Myocyte (in vitro differentiated cells): ENCODE results near the gene CALML3. TPM values are rescaled to one million over a fixed set of nuclear protein-coding genes. Genes with fewer than 3 reads are reported as not detected.
A peak's percentile ranks its signal among the peaks of the same experiment; 100 is the strongest.

Experiments
- DNase-seq: peaks from one replicate; pipeline ENCODE4 v3.0.0-alpha.2; 2012; ENCODE audit warnings: low read depth
- total RNA-seq: library from RNA; depleted of rRNA; stranded (reverse); fragments of >200 nt; gene quantifications from 2 replicates; pipeline ENCODE4 v1.2.3, GENCODE V29; 2014

Gene CALML3
- total RNA-seq, 1 donor from 2014 or later, result not detected

DNA sequence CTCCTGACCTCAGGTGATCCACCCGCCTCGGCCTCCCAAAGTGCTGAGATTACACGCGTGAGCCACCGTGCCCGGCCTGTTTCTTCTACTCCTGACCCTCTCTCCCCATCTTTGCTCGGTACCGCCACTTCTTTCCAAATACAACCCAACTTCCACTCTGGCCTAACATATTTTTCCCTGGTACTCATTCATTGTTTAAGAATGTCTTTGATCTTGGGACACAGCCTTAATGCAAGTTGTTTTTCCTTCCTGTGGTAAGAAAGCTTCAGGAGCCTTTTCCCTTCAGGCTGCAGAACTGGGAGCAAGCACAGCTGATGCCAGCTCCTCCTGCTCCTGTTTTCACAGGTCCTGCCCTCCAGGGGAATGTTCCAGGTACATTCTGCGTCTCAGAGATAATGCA lies 13.7 kb downstream of the CALML3 start:
- DNase-seq, result no peak

DNA sequence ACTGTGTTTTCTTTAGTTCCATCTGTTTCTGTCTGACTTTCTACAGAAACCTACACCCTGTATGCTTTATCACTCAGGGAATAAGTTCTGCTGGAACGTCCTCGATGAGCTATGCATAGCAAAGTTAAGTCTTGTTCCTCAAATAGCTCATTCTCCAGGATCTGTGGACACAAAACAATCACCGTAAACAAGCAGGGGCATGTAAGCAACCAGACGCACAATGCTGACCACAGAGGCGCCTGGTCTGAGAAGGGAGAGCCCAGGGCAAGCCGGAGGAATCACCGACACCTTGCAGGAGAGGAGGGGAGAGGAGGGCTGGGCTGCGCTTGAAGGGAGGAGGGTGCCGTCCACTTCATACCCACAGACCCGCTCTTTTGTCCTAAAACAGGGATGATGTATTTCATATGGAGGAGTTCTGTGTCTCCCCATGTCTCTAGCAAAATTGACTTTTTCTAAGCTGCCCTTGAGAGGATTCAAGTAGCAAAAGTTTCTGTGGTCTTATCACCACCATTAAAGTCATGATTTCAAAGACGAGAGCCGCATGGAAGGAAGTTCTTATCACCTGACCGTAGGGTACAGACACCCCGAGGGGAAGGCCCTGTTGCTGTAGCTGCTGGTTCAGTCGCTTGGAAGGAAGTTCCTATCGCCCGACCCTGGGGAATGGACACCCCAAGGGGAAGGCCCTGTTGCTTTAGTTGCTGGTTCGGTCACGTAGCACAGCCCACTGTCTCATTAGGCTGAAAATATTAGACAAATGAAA lies 14.3 kb downstream of the CALML3 start:
- DNase-seq, result no peak

DNA sequence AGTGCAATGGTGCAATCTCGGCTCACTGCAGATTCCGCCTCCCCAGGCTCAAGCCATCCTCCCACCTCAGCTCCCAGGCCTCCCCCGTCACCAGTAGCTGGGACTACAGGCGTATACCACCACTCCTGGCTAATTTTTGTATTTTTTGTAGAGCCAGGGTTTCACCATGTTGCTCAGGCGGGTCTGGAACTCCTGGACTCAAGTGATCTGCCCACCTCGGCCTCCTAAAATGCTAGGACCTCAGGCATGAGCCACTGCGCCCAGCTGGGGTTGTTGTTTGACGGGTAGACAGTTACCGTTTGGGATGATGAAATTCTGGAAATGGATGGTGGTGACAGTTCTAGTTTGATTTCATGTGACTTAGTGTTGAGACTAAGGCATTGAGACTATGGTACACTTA lies 15.3 kb downstream of the CALML3 start:
- DNase-seq, result no peak

DNA sequence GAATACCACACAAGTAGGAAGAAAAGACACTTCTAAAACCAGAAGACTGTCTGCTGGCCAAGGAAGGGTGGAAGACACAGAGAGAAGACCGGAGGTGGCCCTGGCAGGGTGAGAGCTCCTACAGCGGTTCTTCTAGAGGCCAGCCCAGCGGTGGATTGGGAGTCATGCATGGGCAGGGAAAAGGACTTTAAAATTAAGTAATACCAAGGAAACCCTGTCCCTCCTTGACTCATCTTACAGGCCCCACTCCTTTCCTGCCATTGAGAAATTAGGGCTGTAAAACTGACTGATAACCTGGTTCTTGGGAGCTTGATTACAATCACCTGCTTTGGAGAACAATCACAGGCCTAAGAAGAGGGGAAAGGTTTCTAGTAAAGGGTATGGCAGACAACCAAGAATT lies 16.1 kb downstream of the CALML3 start:
- DNase-seq, result no peak

DNA sequence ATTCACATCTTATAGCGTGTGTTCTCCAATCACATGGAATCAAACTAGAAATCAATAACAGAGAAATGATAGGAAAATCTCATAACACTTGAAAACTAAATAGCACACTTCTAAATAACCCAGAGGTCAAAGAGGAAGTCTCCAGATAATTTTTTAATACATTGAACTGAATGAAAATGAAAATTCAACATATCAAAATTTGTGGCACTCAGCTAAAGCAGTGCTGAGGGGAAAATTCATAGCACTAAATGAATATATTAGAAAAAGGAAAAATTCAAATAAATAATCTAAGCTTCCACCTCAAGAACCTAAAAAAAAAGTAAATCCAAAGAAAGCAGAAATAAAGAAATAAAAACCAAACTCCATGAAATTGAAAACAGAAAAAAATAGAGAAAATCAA lies 17.3 kb downstream of the CALML3 start:
- DNase-seq, result no peak

DNA sequence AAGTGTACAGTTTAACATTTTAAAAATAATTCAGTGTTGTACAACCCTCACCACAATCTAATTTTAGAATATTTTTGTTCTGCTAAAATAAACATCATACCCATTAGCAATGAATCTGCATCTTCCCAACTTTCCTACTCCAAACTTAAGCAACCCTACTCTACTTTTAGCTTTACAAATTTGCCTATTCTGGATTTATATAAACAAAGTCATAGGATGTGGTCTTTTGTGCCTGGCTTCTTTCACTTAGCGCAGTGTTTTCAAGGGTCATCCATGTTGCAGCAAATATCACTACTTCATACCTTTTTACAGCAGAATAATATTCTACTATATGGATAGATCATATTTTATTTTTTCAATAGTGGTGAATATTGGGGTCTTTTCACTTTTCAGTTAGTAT lies 18.9 kb downstream of the CALML3 start:
- DNase-seq, result no peak

DNA sequence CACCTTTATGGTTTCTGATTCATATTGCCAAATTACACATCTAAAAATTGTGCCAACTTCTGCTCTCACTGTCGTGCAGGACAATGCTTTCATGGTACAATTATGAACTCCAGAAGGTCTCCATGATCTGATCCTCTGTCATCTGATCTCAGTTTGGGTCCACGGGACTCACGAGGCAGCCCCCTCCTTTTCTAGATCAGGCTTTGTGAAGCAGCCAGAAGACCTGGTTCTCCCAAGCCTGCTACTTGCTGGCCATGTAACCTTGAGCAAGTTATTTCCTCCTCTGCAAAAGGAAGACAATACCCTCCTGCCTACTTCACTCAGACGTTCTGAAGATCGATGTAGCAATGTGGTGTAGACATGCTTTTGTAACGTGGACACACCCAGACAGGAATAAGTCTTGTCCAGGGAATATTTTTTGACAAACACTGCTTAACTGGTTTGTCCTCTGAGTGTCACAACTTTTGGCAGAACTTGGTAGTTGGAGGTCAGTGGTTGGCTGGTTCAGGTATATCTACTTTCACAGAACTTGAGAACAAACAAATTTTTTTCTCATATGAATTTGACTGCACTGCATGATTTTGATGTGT lies 19.6 kb downstream of the CALML3 start:
- no peak for DNase-seq

DNA sequence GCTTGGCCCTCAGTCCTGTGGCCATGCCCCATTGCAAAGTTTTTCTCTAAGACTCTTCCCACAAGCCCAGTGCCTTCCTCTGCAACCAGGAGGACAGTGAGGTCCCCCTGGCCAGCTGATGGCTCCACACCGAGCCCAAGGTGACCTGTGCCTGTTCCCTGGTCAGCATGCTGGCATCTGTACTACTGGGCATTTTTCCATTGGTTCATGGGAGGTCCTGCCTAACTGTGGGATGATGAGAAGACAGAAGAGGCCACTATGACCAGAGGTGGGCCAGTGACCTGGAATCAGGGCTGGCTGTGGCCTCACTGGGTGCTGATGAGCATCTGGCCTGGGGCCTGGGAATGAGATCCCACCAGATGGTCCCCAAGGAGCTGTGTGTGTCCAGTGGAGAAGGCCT lies 20.2 kb downstream of the CALML3 start:
- no peak for DNase-seq

DNA sequence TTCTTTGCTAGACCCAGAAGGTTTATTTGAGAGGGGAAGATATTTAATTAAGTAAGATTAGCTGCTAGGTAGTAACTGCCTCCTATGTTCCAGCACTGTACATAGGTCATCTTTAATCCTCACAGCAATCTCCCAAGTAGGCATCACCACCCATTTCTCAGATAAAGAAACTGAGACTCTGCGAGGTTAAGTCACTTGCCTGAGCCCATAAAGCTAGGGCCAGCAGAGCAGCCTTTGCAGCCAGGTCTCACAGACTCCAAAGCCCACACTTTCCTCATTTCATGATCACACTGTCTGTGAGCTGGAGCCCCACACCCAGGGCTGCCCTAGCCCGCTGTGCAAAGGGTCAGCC lies 20.6 kb downstream of the CALML3 start:
- DNase-seq, result no peak

DNA sequence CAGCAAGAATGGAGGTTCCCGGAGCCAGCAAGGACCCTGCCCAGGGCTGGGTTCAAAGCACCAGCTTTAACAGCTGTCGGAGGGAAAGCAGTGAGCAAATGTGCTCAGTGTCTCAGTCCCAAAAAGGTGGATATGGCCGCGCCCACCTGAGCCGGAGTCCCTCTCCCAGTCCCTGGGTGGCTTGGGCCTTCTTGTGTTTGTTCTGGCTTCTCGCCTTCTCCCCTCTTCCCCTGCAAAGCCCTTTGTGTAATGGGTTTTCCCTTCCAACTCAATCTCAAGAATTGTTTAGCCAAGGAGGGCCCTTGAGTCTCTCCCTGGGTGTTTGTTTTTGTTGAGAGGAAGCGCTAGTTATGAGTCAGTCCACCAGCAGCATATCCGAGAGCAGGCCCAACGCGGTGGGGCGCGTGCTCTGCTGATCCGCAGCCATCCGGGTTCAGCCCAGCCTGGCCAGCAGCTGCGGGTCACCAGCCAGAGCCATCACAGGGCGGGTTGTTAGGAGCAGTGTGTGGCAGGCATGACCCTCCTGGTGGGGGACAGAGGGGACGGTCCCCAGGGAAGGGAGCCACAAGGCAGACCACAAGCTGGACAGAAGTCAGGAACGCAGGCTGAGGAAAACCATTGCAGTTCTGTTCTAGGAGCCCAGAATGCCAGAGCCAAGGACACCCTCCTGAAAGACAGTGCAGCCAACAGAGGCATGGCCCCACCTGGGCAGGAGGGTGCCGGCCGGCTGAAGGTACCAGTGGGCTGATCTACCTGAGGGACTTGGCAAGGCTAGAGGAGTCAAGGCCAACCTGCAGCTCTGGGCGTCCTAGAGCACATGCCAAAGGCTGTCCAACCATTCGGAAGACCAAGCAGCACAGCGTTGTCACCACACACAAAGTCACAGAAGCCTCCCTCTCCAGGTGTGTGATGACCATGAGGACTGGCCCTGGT lies 21.3 kb downstream of the CALML3 start:
- peak; percentile 83 for DNase-seq

DNA sequence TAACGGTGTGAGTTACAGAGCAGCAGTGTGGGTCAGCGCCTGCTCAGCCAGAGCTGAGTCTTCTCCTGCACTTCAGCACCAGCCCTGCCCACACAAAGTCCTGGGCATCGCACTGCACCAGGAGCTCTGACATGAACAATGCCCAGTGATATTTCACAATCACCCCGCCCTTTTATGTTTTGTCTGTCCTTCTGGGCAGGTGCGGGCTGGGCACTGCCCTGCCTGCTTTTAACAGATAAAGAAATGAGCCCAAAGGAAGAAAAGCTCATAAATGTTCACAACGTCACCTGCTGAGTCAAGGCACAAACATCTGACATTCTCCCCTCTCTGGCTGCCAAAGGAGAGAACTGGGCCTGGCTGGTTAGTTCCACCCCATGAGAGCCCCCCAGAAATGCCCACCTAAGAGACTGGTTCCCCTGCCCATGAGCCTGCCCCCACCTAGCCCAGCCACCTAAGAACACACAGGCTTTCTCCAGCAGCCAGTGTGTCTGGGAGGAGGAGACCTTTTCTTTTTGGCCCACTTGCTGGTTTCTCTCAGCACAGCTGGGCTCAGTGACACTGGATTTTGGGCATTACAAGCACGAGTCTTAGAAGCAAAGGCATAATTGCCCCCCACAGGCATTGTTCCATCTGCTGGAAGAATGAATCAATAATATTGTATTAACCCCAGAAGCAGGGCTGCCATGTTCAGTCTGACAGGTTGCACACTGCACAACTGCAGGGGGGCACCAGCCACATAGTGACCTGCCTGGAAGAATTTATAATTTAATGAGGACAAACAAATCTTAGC lies 22.3 kb downstream of the CALML3 start:
- peak; percentile 22 for DNase-seq

DNA sequence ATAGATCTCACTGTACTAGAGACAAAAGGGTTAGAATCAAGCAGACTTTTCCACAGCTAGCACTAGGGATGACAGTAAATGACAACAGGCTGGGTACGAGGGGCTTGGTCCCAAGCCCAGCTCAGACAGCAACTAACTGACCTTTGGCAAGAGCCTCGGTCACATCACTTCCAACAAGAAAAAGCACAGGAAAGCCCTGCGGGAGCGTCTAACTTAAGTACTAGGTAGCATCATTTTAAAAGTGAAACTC lies 22.8 kb downstream of the CALML3 start:
- no peak for DNase-seq

DNA sequence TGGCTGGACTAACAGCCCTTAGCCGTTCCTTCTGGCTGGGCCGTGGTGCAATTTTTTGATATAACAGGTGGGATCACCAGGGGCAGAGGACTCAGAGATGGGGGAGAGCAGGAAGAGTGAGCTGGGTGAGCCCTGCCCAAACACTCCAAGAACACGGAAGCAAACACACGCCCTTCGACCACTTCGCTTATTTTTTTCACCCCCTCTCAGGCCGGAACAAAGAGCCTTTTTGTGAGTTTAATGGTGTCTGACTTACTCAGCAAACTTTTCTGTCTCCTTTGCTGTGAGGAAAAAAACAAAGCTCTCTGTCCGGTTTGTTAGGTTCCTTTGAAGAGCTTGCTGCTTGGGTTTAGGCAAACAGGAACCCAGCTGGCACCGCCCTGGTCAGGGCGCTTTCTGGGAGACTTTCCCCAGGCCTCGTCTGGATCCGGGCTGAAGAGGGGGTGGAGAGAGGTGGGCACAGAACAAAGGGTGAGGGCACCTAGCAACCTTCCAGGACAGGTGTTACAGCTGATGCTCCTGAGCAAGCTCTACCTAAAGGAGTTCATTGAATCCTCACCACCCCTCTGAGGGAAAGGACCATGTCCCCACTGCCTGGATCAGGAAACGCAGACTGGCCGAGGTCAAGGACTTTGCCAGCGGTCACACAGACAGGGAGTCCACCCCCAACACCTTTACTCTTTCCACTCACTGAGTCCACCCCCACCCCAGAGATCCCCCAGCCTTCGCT lies 23.3 kb downstream of the CALML3 start:
- DNase-seq, result peak; percentile 33

DNA sequence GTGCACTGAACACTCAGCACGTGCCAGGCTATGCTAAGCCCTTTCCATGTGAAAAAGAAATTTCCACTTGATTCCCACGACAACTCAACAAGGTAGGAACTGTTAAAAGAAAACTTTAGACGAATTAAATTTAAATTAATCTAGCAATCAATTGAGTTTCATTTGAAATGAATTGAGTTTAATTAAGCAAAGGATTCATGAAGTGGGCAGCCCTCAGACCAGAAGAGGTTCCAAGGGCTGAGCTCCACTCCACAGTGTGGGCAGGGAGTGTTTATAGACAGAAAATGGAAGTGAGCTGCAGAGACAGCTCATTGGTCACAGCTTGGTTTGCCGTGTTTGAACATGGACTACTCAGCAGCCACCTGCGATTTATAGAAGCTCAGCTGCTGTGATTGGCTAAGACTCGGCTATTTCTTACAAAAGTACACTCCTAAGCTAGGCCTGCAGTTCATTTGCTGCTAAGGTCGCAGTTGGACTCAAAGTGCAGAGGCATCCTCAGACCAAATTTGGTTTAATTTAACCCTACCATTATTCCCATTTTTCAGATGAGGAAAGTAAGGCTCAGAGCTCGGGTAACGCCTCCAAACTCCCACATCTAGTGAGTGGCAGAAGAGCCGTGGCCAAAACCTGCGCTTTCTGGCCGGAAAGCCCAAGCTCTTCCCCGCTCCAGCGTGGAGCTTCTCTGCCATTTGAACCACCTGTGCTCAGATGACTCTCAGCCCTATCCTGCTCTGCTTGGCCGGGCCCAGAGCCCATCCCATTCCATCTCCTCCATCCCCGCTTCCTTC lies 24.9 kb downstream of the CALML3 start:
- DNase-seq, result no peak

DNA sequence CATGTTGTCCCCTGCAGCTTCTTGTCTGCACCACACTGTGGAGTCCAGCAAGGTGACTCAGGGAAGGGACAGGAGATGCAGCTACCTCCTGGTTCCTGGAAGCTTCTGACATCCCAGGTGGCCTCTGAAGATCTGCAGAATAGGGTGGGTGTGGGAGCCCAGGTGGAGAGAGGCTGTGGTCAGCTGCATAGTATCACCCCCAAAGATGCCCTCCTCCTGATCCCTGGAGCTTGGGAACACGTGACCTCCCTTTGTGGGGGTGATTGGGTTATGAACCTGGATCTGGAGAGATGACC lies 25.4 kb downstream of the CALML3 start:
- DNase-seq, result no peak

DNA sequence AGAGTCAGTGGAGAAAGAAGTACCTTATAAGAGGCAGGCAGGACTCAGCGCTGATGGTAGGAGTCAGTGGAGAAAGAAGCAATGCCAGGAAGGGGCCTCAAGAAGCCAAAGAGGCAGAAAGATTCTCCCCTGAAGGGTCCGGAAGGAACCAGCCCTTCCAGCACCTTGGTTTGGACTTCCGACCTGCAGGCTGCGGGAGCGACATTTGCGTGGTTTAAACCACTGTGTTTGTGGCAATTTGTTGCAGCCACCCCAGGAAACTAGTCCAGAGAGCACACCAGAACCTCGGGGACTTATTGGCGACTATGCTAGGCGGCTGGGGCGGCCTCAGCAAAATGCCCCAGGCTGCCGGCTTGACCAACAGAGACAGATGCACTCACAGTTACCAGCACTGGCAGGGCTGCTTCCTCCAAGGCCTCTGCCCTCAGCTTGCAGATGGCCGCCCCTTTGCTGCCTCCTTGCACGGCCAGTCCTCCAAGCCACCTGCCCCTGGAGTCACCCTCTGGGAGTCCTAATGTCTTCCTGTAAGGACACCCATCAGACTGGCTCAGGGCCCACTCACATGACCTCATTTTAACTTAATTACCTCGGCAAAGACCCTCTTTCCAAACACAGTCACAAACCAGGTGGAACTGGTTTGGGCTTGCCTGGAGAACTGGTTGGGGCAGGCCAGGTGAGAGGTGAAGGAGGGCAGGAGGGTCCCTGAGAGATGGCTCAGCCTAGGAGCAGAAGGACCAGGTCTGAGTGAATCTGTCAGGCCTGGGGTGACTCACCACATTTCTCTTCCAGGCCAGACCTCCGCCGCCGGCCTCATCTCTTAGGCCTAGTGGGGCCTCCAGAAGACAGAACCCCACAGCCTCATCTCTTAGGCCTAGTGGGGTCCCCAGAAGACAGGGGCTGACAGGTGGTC lies 26.1 kb downstream of the CALML3 start:
- DNase-seq, result peak; percentile 55

DNA sequence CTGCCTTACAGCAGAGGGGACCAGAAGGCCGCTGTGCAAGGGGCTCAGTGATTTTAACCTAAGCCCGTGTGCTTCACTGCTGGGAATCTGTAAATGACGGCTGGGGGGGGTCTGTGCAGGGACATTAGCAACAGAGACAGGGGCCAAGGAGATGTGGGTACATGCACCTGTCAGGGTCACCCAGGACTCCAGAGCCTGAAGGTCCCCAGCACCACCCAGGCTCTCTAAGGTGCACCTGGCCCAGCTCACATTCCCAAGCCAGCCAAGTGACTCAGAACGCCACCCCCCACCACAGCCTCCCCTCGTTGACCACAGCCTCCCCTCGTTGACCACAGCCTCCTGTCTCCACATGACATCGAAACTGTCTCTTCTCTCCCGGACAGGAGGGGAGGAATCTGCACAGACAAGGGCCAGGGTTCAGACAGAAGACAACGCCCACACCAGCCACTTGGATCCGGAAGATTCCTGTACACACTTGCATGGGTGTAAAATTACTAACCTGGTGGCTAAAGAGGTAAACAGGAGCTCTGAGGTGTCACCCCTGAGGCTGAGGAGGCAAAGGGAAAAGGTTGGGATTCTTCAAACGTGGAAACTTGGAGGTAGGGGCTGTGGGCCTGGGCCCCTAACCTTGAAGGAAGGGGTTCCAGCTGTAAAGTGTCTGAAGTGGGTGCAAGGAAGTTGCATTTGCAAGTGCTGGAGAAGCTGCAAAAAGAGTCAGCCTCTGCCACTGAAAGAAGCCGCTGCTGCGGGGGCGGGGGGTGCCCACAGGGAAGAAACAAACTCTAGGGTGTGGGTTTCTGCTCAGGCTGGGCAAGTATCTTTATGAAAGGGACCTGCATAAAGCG lies 27.0 kb downstream of the CALML3 start:
- peak; percentile 90 for DNase-seq
